ENCODE data around the gene C16orf96. TPM values are rescaled to one million over a fixed set of nuclear protein-coding genes. Genes with fewer than 3 reads are reported as not detected.

The C16orf96 gene
- total and polyA plus RNA-seq, 2 donors (not counting 3 experiments of a cell fraction or from before 2014, with no cell fraction given): not detected

- dilution Hi-C loops (cut with MboI; ENCODE audit: extremely low pct_ligation_motif_present, low sequenced_read_pairs) (no loop called here), intact Hi-C loops (cut with micrococcal nuclease) (no loop called here)
- Histone ChIP-seq H3K4me2 (ENCODE audit: insufficient read depth, low read length) (no peak overlapping the region), H2AFZ (ENCODE audit: low read depth, low read length) (no peak overlapping the region), H3K9ac (replicated peaks; ENCODE audit: extremely low read depth, insufficient read depth, low read length) (no peak overlapping the region), H3K4me1 (ENCODE audit: control insufficient read depth, extremely low read depth, insufficient read depth, low read length) (no peaks in the 10 kb centered on the region), H3K27ac (ENCODE audit: insufficient read depth, low read depth, low read length) (no peak overlapping the region), H3K9me3 (replicated peaks; ENCODE audit: control insufficient read depth, insufficient read depth, low read length) (no peaks in the 10 kb centered on the region), H3K9me1 (replicated peaks; ENCODE audit: control insufficient read depth, extremely low read depth, insufficient read depth, low read length) (no peaks in the 10 kb centered on the region), H3K4me3 (replicated peaks in 1 of 3; ENCODE audit: insufficient read depth in 1 of 3, low read depth in 1 of 3, low read length in 3 of 3) (no peak overlapping the region), H3K79me2 (ENCODE audit: control insufficient read depth, insufficient read depth, low read length) (peaks cover 2% of the 10 kb centered on the region), H3K27me3 (ENCODE audit: control insufficient read depth in 2 of 2, insufficient read depth in 2 of 2, low read length in 2 of 2) (peaks cover 0 to 2% of the 10 kb centered on the region in 2 experiments), H4K20me1 (replicated peaks; ENCODE audit: control insufficient read depth, extremely low read depth, insufficient read depth, low read length) (no peaks in the 10 kb centered on the region), H3K36me3 (ENCODE audit: control insufficient read depth in 2 of 2, extremely low read depth in 1 of 2, insufficient read depth in 2 of 2, low read length in 2 of 2) (peaks cover 0 to 7% of the 10 kb centered on the region in 2 experiments)
- DNase-seq (ENCODE audit: low read depth, low spot score): no peak
- CTCF ChIA-PET: interaction anchor here (1.2 kb wide), 1 partner anchor 18 kb away, joined by 3 read pairs; the partner anchor contains the start of gene MGRN1
- no peak for TF ChIP-seq EZH2 (IDR thresholded peaks at IDR 0.05; ENCODE audit: borderline replicate concordance, low read depth, low read length, severe bottlenecking)
- TF ChIP-seq GATA2 (IDR thresholded peaks at IDR 0.05; ENCODE audit: insufficient read depth, insufficient read length, low read depth, low read length): no peak
- TF ChIP-seq MYC (IDR thresholded peaks at IDR 0.05; ENCODE audit: low read depth, low read length): no peak
- no peak for TF ChIP-seq POLR2AphosphoS5 (IDR thresholded peaks at IDR 0.05; ENCODE audit: insufficient read depth, low read depth, low read length)
- TF ChIP-seq POLR2A (IDR thresholded peaks at IDR 0.05; ENCODE audit: low read depth, low read length): no peak
- no peak for TF ChIP-seq JUN (IDR thresholded peaks at IDR 0.05; ENCODE audit: borderline replicate concordance, insufficient read depth, insufficient read length, low read depth)
- TF ChIP-seq, protein P1, sequence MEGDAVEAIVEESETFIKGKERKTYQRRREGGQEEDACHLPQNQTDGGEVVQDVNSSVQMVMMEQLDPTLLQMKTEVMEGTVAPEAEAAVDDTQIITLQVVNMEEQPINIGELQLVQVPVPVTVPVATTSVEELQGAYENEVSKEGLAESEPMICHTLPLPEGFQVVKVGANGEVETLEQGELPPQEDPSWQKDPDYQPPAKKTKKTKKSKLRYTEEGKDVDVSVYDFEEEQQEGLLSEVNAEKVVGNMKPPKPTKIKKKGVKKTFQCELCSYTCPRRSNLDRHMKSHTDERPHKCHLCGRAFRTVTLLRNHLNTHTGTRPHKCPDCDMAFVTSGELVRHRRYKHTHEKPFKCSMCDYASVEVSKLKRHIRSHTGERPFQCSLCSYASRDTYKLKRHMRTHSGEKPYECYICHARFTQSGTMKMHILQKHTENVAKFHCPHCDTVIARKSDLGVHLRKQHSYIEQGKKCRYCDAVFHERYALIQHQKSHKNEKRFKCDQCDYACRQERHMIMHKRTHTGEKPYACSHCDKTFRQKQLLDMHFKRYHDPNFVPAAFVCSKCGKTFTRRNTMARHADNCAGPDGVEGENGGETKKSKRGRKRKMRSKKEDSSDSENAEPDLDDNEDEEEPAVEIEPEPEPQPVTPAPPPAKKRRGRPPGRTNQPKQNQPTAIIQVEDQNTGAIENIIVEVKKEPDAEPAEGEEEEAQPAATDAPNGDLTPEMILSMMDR (IDR thresholded peaks at IDR 0.05; ENCODE audit: extremely low read depth in 1 of 2, insufficient read depth in 1 of 2, low read depth in 1 of 2, low read length in 2 of 2): no peak
- TF ChIP-seq, protein P2, sequence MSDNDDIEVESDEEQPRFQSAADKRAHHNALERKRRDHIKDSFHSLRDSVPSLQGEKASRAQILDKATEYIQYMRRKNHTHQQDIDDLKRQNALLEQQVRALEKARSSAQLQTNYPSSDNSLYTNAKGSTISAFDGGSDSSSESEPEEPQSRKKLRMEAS (IDR thresholded peaks at IDR 0.05; ENCODE audit: insufficient read depth, insufficient read length): no peak
- no peak for TF ChIP-seq FOS (IDR thresholded peaks at IDR 0.05; ENCODE audit: borderline replicate concordance, insufficient read depth, low read length)
- BruUV-seq (replicated peaks): no TSS peak
- no peak for FAIRE-seq
- POLR2A ChIA-PET: no interaction called here
Observed at GRCh38 chr16:4606354-4606753, 50.2 kb downstream of the C16orf96 start.

Data from endothelial cell of umbilical vein (primary cell).